Endometrium (tissue), 2 donors: ENCODE results near the gene PRXL2B.
"Not testable (repeated sequence)": the region's sequence is repeated elsewhere in the genome, so short reads cannot be mapped to it uniquely, and the experiment has no call there.

Experiments used
- FAIRE-seq: peaks from 2 replicates; lab custom pipeline; 2012; peaks lifted over from hg19 to GRCh38; lab: Jason Lieb, UNC
- donor health status: control.
- donor health status: control.

The PRXL2B gene

DNA sequence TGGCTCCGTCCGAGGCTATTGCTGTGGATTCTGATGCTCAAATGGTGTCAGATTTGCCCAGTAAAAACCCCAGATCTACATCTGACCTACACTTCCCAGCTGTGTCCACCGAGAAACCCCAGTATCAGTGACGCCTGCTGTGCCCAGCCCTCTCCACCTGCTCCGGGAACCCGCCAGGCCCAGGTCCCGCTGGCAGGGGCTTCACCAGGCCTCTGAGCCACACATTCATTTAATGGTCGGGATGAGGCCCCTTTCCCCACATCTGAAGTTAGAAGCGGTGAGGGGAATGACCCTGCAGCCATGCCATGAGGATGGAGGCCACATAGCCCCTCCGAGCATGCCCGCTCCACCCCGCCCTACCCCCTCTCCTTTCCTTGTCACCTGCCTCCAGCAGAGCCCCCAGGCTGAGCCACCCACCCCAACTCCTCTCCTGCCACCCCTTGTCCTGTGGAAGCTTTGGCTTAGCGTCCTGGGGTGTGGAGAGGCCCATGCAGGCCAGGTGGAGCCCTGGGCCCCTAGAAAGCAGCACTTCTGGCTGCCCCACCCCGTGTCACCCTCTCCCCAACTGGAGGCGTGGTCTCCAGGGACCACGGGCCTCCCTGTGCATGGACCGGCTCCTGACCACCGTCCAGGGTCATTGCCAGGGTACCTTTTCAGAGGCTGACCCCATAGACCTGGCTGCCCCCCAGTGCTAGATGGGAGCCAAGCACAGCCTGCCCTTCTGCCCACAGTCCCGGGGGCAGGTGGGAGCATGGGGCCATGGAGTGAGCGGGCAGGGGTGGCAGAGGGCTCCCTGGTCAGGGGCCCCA, 22.4 kb upstream of the PRXL2B start:
- no peak for FAIRE-seq

GRCh38 chr1:2564815-2565374, 21.7 kb upstream of the PRXL2B start:
- FAIRE-seq = no peak

DNA sequence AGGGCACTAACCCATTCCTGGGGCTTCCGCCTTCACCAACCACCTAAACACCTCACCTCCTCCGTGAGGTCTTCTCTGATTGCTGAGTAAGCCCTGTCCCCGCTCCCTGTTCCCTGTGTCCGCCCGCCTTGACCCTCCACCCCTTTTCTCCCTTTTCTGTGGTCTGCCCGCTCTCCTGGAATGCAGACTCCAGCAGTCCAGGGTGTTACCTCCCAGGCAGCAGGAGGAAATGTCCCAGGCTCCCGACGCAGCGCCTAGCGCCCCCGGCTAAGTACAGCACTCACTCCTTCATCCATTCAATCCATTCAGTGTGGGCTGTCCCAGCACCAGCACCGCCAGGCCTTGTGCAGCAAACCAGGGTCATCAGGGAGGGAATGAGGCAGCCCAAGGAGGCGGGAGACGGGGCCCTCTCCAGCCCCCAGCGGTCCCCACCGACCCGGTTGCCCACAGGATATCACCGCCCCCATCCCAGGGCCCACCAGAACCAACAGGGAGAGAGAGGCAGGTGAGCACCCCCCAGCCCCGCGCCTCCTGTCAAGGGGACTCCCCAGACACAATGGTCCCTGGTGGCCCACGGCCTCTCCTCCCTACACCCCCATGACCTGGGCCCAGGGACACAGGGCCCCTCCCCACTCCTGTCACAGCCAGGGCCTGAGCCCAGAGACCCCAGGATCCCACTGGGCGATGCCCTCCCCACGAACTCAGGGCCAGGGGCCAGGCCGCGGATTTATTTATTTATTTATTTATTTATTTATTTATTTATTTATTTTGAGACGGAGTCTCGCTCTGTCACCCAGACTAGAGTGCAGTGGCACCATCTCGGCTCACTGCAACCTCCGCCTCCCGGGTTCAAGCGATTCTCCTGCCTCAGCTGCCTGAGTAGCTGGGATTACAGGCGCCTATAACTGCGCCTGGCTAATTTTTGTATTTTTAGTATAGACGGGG, 20.2 kb upstream of the PRXL2B start:
- no peak for FAIRE-seq

DNA sequence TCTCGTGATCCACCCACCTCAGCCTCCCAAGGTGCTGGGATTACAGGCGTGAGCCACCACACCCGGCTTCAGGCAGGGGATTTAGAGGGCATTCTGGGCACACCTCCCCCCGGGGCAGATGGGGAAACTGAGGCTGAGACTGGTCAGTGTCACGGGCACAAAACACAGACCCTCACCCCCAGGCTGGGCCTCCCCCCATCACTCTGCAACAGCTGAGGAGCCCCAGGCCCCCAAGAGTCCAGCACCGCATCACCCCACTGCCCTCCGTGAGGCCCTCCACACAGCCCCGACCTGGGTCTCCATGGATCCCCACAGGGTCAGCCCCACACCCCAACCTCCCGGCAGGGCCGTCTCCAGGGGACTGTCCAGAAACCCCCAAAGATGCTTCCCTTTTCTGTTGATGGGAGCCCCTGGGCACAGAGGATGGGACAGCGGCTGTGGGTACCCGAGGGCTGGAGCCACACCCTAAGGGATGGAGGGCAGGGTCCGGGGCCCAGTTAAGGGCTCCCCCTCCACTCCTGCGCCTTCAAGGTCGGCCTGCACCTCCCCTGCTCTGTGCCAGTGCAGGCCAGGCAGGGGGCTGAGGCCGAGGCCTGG, 19.4 kb upstream of the PRXL2B start:
- no peak for FAIRE-seq

GRCh38 chr1:2568187-2568816, 18.3 kb upstream of the PRXL2B start:
- not testable (repeated sequence) for FAIRE-seq

DNA sequence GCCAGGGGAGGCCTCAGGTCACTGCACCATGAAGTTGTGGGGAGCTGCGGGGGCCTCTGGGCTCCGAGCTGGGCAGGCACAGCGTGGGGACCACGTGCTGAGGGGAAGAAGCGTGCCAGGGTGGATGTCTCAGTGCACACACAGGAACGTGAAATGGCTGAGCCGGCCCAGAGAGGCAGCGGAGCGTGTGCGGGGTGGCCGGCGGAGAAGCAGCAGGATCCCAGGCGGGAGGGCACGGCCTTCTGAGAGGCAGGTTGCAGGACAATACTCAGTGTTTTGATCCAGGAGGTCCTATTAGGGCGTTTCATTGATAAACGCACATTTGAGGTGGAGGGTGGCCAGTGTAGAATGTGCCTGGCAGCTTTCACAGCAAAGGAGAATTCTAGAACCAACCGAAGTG, 17.5 kb upstream of the PRXL2B start:
- no peak for FAIRE-seq

DNA sequence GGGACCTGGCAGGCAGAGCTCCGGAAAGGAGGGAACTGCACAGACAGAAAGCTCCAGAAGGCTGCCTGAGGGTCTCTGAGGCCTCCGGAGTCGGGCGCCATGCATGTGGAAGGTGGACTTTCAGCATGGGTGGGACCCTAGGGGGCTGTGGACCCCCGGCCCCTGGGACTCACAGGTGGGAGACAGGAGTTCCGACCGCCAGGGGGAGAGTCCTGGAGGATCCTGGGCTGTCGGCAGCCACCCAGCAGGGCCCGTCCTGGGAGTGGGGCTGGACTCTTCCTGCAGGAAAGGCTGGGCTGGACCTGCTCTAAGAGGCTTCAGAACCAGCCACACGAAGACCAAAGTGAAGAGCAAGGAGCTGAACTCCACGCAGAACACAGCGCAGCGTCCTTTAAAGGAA, 16.9 kb upstream of the PRXL2B start:
- not testable (repeated sequence) for FAIRE-seq

GRCh38 chr1:2570332-2570731, 16.2 kb upstream of the PRXL2B start:
- FAIRE-seq = no peak

DNA sequence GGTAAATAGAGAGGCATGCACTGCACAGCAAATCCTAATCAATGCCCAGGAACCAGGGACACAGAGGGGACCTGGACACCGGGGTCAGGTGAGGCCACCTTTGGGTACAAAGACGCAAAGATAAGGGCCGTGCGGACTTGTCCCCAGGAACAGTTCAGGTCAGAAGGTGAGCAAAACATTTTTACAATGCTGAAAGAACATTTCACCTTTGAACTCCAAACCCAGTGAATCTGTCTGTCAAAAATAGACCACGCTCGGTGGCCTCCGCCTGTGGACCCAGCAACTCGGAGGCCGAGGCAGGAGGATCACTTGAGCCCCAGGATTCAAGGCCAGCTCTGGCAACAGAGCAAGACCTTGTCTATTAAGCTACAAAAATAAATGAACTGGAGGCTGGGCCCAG, 15.2 kb upstream of the PRXL2B start:
- no peak for FAIRE-seq

- no peak for FAIRE-seq
These were observed 13.2 kb upstream of the PRXL2B start for GRCh38 chr1:2573250-2573920.

DNA sequence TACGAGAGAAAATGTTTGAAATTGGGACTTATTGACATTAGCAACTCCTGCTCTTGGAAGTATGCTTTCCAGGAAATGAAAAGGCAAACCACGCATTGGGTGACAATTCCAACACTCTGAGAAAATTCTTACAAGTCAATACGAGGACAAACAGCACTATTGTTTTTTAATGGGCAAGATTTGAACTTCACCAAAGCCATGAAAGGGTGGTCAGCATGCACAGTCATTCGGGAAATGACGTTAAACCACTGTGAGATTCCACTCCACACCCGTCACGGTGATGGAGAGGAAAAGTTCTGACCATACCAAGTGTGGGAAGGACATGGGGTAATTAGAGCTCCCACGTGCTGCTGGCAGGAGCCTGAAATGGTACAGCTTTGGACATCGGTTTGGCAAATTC, 12.2 kb upstream of the PRXL2B start:
- FAIRE-seq = no peak

GRCh38 chr1:2575801-2576663, 10.5 kb upstream of the PRXL2B start:
- no peak for FAIRE-seq

DNA sequence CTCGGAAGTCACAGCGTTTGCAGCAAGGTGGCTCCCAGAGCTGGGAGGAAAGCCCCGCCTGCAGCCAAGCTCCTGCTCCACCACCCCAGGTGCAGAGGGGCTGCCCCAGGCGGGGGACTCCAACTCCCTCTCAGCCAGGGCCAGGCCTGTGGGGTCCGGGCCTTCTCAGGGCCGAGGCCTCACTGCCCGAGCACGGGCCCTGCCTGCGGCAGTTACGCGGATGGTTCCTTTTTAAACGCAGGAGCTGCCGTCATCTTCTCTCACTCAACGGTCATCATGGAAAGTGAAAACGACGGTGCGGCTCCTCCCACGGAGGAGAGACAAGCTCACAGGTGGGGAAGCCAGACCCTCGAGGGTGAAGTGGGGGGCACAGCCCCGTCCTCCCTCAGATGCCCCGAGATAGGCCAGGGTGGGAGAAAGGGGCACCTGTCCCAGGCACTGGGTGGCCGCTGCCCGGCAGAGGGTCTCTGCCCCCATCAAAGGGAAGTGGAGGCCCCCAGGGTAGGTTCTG, 9.0 kb upstream of the PRXL2B start:
- not testable (repeated sequence) for FAIRE-seq

- no peak for FAIRE-seq
These were observed 7.8 kb upstream of the PRXL2B start for GRCh38 chr1:2578758-2579118.

GRCh38 chr1:2580691-2581090, 5.9 kb upstream of the PRXL2B start:
- no peak for FAIRE-seq

DNA sequence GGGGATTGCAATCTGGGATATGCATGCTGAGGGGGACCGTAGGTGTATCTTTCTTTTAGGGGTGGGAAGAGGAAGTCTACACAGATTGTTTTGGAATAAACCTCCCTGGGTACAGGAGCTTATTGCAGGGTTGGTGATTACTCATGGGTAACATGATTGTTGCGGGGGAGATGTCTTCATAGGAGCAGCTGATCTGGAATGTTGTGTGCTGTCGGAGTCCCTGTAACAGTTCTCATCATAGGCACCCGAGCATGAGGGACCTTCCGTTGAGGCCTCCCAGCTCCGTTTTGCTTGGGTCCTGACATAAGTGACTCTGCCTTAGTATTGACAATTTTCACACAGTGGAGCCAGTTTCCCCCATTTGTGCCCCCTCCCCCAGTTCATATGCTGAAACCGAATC, 4.2 kb upstream of the PRXL2B start:
- no peak for FAIRE-seq

DNA sequence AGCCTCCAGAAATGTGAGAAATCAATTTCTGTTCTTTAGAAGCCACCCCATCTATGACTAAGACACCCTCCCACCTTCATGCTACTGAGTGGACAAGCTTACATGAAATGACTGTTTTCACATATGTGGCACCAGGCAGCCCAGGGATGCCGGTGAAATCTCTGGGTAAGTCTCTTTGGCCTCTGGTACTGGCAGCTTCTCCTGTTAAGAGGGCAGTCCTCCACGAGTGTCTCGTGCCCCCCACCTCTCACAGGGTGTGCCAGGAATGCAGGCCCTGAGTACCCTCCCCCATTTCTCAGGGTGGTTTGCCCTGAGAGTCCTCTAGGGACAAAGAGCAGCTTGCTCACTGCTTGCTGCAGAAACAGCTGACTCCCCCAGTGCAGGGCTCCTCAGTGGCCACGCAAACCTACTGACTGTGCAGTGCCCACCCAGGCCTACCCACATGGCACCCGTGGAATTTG, 3.2 kb upstream of the PRXL2B start:
- FAIRE-seq = no peak

- FAIRE-seq = no peak
These were observed 2.7 kb upstream of the PRXL2B start for GRCh38 chr1:2583871-2584351.

DNA sequence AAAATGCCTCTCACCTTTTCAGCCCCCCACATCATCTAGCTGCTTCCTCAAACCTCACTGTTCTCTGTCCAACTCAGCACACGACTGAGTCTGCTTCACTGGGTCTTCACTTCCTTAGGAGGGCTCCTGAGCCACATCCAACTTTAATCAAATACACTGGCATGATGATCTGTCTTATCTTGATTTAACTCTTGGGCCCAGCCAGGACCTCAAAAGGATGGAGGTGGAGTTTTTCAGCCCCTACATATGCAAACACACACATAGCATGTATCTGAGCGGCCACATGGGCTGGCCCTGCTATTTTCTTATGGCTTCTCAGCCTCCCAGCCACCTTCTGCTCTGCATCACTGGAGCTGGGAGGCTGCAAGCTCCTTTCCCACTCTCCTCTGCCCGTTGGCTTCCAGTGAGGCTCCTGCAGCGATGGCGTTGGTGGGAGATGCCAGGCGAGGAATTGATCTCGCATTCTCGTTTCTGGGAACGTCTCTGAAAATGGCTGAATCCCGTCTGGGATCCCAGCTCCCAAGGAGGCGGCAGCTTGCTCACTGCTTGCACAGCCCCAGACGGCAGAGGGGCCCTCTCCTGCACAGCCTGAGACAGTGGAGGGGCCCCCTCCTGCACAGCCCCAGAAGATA, 1.8 kb upstream of the PRXL2B start:
- no peak for FAIRE-seq
